VCaP (cell line): Measurements from ENCODE around the gene DEFB113.
"Not testable (repeated sequence)": the region's sequence is repeated elsewhere in the genome, so short reads cannot be mapped to it uniquely, and the experiment has no call there.

ENCODE experiments used
- H3K27ac ChIP-seq: fragments of 450-650 bp; 2 replicates; pipeline ENCODE4 v1.5.1; 2017
- CTCF ChIP-seq: fragments of 450-650 bp; conservative IDR thresholded peaks from 2 replicates; pipeline ENCODE4 v1.5.1; 2017; ENCODE audit warnings: mild to moderate bottlenecking, moderate library complexity

The DEFB113 gene

GRCh38 chr6:49958180-49958579 is 11.2 kb downstream of the DEFB113 start:
- TF ChIP-seq CTCF, result no peak
- no peak overlapping the region for H3K27ac ChIP-seq

- H3K27ac ChIP-seq, result no peak overlapping the region
- TF ChIP-seq CTCF, result no peak
Measured at GRCh38 chr6:49955847-49956246, 13.6 kb downstream of the DEFB113 start.

- no peak overlapping the region for H3K27ac ChIP-seq
- TF ChIP-seq CTCF, result no peak
Measured at GRCh38 chr6:49951926-49952325, 17.5 kb downstream of the DEFB113 start.

GRCh38 chr6:49950415-49950751 is 19.0 kb downstream of the DEFB113 start:
- no peak overlapping the region for H3K27ac ChIP-seq
- no peak for TF ChIP-seq CTCF

GRCh38 chr6:49949062-49949461 is 20.4 kb downstream of the DEFB113 start:
- TF ChIP-seq CTCF, result no peak
- no peak overlapping the region for H3K27ac ChIP-seq

- TF ChIP-seq CTCF, result no peak
- H3K27ac ChIP-seq, result no peak overlapping the region
Measured at GRCh38 chr6:49946835-49947234, 22.6 kb downstream of the DEFB113 start.

- not testable (repeated sequence) for H3K27ac ChIP-seq
Measured at GRCh38 chr6:49944068-49944467, 25.4 kb downstream of the DEFB113 start.

- H3K27ac ChIP-seq, result no peak overlapping the region
- TF ChIP-seq CTCF, result no peak
Measured at GRCh38 chr6:49939993-49940498, 29.4 kb downstream of the DEFB113 start.
